ENCODE measurements around the gene PDE12.

Gene PDE12

GRCh38 chr3:57555738-57556458, at the start of gene PDE12:
PDE12 (plus strand) TSS chr3:57556274; CDS start chr3:57556380, 106 bp downstream.
- DNase-seq (ENCODE audit: low read depth in 2 of 2): peak; percentile 59 to 72

DNA sequence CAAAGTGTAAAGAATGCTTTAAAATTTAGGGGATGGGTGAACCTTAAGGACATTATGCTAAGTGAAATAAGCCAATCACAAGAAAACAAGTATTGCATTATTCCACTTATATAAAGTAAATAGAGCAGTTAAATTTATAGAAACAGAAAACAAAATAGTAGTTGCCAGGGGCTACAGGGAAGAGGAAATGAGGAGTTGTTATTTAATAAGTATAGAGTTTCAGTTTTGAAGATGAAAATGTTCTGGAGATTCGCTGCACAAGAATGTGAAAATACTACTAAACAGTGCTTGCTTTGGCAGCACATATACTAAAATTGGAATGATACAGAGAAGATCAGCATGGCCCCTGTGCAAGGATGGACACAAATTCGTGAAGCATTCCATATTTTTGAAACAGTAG, 43.9 kb upstream of the PDE12 start:
- DNase-seq (ENCODE audit: low read depth in 2 of 2): no peak

DNA sequence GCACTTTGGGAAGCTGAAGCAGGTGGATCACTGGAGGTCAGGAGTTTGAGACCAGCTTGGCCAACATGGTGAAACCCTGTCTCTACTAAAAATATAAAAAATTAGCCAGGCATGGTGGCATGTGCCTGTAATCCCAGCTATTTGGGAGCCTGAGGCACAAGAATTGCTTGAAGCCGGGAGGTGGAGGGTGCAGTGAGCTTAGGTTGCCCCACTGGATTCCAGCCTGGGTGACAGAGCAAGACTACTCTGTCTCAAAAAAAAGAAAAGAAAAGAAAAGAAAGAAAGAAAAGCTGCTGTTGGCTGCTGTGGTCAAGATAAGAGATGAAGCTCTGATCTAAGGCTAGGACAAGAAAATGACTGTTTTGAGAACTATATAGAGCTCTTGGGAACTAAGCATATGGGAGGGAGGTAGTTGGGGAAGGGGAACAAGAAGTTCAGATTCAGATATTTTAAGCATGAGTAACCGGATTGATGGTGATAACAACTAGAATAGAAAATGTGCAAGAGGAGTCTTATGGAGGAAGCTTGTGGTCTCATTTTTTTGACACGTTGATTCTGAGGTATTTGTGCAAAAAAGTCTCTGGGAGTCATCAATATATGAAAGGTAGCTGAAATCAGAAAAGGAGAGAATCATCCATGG, 37.7 kb upstream of the PDE12 start:
- DNase-seq (ENCODE audit: low read depth in 2 of 2): no peak

- DNase-seq (ENCODE audit: low read depth in 2 of 2): no peak
Observed at GRCh38 chr3:57530071-57530608, 25.9 kb upstream of the PDE12 start.

- DNase-seq (ENCODE audit: low read depth in 2 of 2): no peak
Observed at GRCh38 chr3:57538465-57538864, 17.6 kb upstream of the PDE12 start.

DNA sequence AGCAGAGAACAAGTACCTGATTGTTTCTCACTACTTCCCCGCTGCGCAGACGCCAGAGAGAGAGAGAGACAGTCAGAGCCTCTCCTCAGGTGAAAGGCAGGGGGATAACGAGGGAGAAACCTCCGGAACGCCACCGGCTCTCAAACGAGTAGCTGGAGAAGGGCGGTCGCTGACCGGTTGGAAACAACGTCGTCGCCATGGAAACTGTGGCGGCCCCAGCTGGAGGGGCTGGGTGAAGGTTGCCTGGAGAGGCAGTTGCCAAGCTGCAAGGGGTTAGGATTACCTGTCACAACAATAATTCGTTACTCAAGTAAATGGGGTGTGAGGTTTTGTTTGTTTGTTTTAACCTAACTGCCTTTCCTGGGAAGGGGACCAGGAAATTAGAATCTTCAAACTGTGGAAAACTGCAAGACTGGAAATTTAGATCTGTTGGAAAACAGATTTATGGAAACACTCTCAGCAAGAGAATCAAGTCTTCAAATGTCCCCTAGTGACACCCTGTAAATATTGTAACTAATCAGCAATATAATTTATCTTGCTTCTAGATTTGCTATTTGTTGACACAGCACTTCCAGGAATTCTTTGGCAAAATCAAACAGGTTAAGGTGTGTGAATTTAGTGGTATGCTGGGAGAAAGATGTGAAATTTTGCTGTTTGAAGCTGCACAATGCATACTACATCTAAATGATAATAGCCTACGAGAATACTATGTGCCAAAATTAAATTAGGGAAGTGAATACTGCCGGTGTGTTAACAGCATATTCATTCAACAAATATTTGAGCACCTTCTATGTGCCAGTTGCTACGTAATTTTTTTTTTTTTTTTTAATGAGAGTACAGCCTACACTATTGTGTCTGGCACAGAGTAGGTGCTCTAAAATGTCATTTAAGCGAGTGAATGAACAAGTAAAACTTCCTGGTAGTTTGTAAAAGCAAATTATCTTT, 11.6 kb upstream of the PDE12 start, which contains the start of gene DNAH12:
Gene DNAH12, minus strand, starts transcription at position 164 of the 945 bp plus-strand sequence. CDS start 1,474 bp downstream, outside the sequence.
- no peak for DNase-seq (ENCODE audit: low read depth in 2 of 2)

DNA sequence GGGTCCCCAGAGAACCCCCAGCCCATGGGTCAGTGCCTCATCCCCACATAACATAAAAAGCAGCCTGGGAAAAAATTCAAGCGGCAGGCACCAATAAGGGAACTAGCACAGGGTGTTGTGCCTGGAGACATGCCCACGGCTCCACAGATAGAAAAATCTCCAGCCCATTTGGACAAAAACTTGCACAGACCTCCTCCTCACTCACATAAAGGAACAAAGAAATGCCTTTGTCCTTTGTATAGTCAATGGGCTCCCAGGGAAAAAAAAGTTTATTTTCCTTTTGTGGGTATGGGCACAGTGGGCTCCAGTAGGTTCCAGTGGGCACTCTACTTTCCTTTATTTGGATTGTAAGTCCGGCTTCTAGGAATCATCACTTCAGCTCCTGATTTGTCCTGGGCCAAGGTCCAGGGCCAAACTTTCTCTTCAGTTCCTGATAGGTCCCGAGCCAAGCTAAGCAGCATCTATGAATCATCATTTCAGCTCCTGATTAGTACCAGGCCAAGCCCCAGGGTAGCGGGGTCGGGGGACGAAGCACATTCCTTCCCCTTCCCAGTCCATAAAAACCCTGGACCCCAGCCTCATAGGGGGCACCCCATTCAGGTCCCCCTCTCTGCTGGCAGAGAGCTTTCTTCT, 10.3 kb upstream of the PDE12 start:
- no peak for DNase-seq (ENCODE audit: low read depth in 2 of 2)

DNA sequence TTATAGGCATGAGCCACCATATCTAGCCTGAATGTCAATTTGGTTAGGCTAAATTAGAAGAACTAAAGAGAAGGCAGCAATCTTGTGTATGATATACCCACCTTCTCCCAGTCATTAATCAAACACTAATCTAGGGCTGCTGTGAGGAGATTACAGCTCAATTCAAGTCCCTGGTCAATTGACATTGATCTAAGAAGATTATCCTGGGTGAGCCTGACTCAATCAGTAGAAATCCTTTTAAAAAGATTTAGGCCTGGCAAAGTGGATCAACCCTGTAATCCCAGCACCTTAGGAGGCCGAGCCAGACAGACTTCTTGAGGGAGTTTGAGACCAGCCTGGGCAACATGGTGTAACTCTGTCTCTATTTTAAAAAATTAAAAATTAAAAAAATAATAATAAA, 9.5 kb upstream of the PDE12 start:
- DNase-seq (ENCODE audit: low read depth in 2 of 2): no peak

DNA sequence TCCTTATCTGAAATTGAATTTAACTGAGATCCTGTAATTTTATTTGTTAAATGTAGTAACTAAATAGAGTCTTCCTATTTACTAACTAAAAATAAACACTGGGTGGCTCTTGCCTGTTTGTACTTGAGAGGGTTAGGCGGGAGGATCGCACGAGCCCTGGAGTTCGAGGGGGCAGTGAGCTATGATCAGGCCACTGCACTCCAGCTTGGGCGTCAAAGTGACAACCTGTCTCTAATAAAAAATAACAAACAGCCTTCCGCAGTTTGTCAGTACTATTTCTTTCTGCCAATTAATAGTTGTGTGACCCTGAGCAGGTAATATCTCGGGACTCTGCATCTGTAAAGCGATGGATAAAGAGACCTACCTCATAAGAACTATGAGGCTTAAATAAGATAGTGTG, 768 bp upstream of the PDE12 start:
- no peak for DNase-seq (ENCODE audit: low read depth in 2 of 2)

DNA sequence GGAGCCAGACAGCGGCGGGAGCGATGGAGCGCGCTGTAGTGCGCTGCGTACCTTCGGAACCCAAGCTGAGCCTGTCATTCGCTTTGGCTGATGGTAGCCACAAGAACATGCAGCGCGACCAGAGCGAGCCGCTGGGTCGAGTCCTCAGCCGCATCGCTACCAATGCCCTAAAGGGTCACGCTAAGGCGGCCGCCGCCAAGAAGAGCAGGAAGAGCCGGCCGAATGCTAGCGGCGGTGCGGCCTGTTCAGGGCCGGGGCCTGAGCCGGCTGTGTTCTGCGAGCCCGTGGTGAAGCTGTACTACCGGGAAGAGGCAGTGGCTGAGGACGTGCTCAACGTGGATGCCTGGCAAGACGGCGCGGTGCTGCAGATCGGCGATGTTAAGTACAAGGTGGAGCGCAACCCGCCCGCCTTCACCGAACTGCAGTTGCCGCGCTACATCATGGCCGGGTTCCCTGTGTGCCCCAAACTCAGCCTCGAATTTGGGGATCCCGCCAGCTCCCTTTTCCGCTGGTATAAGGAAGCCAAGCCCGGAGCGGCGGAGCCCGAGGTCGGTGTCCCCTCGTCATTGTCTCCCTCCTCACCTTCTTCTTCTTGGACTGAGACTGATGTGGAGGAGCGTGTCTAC, 498 bp downstream of the PDE12 start:
- no peak for DNase-seq (ENCODE audit: low read depth in 2 of 2)

- DNase-seq (ENCODE audit: low read depth in 2 of 2): no peak
Observed at GRCh38 chr3:57557085-57557537, 1.0 kb downstream of the PDE12 start.

DNA sequence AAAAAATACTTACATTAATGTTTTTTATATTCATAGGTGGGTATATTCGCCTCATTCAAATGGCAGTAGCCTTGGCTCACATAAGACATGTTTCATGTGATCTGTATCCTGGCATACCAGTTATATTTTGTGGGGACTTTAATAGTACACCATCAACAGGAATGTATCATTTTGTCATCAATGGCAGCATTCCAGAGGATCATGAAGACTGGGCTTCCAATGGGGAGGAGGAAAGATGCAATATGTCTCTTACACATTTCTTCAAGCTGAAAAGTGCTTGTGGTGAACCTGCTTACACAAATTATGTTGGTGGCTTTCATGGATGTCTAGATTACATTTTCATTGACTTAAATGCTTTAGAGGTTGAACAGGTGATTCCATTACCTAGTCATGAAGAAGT, 3.5 kb downstream of the PDE12 start:
- DNase-seq (ENCODE audit: low read depth in 2 of 2): no peak

- DNase-seq (ENCODE audit: low read depth in 2 of 2): no peak
Observed at GRCh38 chr3:57569859-57570450, 13.9 kb downstream of the PDE12 start.

GRCh38 chr3:57570878-57571277, 14.8 kb downstream of the PDE12 start:
- no peak for DNase-seq (ENCODE audit: low read depth in 2 of 2)

DNA sequence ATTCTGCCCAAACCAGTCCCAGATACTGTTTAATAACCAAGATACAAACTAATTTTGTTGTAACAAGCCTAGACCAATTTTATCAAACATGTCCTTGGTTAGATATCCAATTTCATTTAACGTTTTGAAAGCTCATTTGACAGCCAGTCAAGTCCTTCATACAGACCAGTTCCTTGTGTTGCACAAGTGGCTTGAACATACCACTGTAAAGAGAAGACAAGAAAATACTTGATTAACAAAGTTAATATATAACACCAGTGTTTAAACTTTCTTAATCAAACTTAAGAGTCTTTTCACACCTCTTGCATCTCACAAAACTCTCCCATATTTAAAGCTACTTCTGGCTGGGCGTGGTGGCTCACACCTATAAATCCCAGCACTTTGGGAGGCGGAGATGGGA, 16.0 kb downstream of the PDE12 start:
- no peak for DNase-seq (ENCODE audit: low read depth in 2 of 2)

DNA sequence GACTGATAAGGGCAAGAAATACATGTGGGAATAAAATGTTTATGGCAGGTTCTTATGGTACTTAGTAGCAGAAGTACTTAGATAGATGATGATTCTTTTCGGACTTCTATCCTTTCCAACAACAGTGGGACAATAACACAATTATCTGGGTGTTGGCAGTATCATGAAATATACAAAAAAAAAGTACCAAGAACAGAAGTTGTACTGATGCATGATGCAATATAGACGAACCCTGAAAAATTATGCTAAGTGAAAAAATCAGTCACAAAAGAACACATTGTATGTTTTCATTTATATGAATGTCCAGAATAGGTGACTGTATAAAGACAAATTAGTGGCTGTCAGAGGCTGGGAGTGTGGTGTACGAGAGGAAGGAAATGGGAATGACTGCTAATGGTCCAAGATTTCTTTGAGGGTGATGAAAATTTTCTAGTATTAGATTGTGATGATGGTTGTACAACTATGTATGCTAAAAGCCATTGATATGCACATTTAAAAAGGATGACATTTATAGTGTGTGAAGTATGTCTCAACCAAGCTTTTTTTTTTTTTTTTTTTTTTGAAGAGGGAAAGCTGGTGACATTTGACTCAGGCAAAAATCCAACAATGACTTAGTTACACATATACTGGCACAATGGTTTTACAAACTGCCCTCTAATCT, 20.0 kb downstream of the PDE12 start:
- no peak for DNase-seq (ENCODE audit: low read depth in 2 of 2)

DNA sequence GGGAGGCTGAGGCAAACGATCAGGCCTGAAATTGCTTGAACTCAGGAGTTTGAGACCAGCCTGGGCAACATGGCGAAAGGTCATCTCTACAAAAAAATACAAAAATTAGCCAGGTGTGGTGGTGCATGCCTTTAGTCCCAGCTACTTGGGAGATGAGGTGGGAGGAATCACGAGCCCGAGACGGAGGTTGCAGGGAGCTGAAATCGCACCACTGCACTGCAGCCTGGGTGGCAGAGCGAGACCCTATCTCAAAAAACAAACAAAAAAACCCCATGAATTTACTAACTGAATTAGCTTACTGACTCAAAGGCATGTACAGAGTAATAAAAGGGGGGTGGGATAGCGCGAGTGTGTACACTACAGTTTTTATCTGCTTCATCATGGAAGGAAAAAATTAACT, 21.7 kb downstream of the PDE12 start:
- DNase-seq (ENCODE audit: low read depth in 2 of 2): no peak

DNA sequence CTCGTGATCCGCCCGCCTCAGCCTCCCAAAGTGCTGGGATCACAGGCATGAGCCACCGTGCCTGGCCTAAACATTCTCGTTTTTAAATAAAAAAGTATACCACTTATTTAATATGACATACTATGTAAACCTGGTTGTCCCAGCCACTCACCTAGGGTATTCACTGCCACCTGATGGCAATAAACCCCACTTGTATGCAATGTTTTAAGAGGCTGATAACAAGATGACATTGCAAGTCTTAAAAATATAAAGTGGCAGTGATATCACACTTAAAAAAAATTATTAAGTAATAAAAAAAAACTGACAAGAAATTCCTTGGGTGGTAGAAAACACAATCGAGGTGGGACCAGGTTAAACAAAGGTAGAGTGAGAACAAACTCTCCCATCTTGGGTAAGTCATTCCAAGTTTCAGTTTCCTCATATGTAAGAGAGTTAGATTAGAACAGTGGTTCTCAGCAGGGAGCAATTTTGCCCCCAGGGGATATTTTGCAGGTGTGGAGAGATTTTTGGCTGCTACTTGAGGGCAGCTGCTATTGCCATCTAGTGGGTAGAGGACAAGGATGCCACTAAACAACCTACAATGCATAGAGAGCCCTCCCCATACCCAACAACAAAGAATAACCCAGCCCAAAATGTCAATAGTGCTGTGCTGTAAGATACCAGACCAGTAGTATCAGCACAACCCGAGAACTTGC, 26.5 kb downstream of the PDE12 start:
- DNase-seq (ENCODE audit: low read depth in 2 of 2): no peak

- no peak for DNase-seq (ENCODE audit: low read depth in 2 of 2)
Observed at GRCh38 chr3:57583544-57583943, 27.5 kb downstream of the PDE12 start.

All from activated CD8-positive, alpha-beta memory T cell treated with anti-CD3 and anti-CD28 coated beads for 4 hours (primary cell).